ENCODE measurements around the gene ARPC5L.

Gene ARPC5L

DNA sequence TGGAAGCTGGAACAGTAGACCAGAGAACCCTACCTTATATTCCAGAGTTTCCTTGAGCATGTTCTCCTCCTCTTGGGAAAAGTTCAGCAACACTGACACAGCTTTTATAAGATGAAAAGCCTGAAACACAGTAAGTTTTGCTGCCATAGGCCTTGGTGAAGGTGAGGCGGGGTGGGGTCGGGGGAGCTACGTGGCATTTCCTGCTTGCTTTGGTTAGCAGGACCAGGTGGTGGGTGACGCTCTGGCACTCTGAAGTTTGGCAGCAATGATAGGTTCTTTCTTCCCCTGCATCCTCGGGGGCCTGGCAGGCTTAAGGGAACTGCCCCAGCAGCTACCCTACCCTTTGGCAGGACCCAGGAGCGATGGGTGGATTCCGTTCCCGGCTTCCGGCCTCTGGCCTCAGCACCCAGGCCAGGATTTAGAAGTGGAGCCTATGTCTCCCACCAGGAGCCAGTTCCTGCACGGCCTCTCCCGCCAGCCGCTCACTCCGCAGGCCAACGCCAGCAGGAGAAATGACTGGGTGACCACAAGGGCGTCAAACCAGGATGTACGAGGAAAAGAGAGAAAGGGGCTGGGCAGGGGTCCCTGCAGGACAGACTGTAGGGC lies 19.3 kb downstream of the ARPC5L start:
- no peak overlapping the region for H3K4me3 ChIP-seq (ENCODE audit: low read depth, low read length)
- TF ChIP-seq, protein P1, sequence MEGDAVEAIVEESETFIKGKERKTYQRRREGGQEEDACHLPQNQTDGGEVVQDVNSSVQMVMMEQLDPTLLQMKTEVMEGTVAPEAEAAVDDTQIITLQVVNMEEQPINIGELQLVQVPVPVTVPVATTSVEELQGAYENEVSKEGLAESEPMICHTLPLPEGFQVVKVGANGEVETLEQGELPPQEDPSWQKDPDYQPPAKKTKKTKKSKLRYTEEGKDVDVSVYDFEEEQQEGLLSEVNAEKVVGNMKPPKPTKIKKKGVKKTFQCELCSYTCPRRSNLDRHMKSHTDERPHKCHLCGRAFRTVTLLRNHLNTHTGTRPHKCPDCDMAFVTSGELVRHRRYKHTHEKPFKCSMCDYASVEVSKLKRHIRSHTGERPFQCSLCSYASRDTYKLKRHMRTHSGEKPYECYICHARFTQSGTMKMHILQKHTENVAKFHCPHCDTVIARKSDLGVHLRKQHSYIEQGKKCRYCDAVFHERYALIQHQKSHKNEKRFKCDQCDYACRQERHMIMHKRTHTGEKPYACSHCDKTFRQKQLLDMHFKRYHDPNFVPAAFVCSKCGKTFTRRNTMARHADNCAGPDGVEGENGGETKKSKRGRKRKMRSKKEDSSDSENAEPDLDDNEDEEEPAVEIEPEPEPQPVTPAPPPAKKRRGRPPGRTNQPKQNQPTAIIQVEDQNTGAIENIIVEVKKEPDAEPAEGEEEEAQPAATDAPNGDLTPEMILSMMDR (IDR thresholded peaks at IDR 0.05; ENCODE audit: low read depth, low read length): no peak
- in situ Hi-C loops (cut with HindIII; ENCODE audit: low sequenced_read_pairs): no loop called here
- DNase-seq (ENCODE audit: low read depth, low spot score): no peak

DNA sequence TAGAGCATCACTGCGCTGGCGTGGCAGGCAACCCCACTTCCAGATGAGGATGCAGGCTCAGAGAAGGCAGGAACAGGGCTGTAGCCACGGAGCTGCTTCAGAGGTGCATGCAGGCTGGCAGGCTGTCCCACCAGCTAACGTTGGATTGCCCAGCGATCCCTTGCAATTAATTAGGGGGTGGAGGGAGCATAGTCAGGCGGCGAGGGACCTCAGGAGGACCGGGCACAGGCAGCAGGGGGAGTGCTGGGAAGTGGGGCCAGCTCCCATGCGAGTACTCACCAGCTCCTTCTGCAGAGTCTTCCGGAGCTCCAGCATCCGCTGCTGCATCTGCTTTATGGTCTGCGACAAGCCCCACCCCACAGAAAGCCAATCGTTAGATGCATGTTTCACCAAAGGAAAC lies 20.3 kb downstream of the ARPC5L start:
- in situ Hi-C loops (cut with HindIII; ENCODE audit: low sequenced_read_pairs): no loop called here
- H3K4me3 ChIP-seq (ENCODE audit: low read depth, low read length): no peak overlapping the region
- no peak for DNase-seq (ENCODE audit: low read depth, low spot score)
- TF ChIP-seq, protein P1 (IDR thresholded peaks at IDR 0.05; ENCODE audit: low read depth, low read length): no peak

DNA sequence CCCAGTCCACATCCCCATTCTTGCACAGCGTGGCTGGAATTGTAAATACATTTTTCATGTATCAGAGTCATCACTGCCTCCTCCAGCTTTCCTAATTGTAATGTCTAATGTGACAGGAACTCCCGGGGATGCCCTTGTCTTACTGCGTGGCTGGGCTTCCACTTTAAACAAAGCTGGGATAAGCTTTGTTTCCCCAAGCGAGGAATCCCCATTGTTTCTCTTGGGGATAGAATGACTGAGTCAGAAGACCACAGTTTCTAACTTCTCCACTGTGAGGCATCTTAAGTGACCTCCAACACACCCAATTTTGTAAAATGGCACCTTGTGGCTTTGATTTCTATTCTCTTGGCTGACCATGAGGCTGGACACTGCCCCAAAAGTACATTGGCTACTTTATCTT lies 22.4 kb downstream of the ARPC5L start:
- in situ Hi-C loops (cut with HindIII; ENCODE audit: low sequenced_read_pairs): no loop called here
- TF ChIP-seq, protein P1 (IDR thresholded peaks at IDR 0.05; ENCODE audit: low read depth, low read length): no peak
- peak; percentile 37 for DNase-seq (ENCODE audit: low read depth, low spot score)
- no peak overlapping the region for H3K4me3 ChIP-seq (ENCODE audit: low read depth, low read length)

DNA sequence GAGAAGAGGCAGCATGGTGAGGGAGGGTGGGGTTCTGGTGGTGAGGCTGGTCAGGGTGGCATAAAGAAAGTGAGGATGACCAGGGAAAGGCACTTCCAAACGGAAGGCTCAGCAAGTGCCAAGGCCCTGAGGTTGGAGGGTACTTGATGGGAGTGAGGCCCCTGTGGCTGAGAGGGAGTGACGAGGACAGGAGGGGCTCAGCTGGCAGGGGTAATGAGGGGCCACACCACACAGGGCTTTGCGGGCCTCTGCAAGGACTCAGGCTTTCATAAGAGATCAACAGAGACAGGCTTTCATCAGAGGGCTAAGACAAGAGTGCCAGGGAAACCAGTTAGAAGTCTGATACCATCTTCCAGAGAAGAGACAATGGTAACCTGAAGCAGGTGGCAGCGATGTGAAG lies 23.6 kb downstream of the ARPC5L start:
- TF ChIP-seq, protein P1 (IDR thresholded peaks at IDR 0.05; ENCODE audit: low read depth, low read length): no peak
- no peak for DNase-seq (ENCODE audit: low read depth, low spot score)
- H3K4me3 ChIP-seq (ENCODE audit: low read depth, low read length): no peak overlapping the region
- in situ Hi-C loops (cut with HindIII; ENCODE audit: low sequenced_read_pairs): no loop called here

DNA sequence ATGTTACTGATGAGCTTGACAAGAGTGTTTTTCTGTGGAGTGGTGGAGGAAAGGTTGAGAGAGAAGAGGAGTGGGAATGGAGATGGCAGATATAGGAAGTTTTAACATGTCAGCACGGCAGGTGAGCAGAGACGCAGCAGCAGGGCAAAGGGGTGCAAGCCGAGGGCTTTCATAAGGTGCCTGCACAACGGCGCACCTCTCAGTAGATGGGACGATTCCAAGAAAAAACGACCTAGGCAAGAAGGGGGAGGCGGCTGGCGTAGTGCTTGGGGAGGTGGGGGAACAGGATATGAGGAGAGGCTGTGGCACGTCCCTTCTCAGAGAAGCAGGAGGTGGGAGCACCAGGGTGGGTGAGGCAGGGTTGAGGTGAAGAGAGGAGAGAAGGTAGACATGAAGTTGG lies 24.5 kb downstream of the ARPC5L start:
- no peak overlapping the region for H3K4me3 ChIP-seq (ENCODE audit: low read depth, low read length)
- no peak for DNase-seq (ENCODE audit: low read depth, low spot score)
- TF ChIP-seq, protein P1 (IDR thresholded peaks at IDR 0.05; ENCODE audit: low read depth, low read length): no peak
- in situ Hi-C loops (cut with HindIII; ENCODE audit: low sequenced_read_pairs): no loop called here

DNA sequence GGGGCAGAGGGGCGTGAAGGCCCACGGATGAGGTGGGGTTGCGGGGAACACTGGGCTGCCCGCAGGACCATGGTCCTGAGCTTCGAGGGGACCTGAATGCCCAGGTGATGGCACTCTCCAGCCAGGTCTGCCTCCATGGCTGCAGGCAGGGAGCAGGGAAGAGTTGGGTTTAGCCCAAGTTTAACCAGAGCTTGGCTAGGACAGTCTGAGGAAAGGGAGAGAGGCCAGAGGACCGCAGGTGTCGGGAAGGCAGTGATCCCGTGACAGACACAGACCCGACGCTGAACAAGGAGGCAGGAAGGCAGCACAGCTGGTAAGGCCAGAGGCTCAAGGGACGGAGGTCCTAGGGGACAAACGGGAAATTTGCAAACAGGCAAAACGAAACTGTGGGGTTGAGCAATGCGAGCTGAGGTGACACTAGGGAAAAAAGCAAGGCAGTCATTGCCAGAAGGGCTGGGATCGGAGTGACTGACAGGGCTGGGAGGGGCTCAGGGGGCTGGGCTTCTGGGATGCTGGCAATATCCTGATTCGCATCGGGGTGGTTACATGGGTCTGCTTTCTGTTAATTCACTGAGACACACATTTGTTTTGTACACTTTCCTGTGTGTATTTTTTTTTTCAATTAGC lies 25.0 kb downstream of the ARPC5L start:
- in situ Hi-C loops (cut with HindIII; ENCODE audit: low sequenced_read_pairs): no loop called here
- no peak for DNase-seq (ENCODE audit: low read depth, low spot score)
- TF ChIP-seq, protein P1 (IDR thresholded peaks at IDR 0.05; ENCODE audit: low read depth, low read length): no peak
- no peak overlapping the region for H3K4me3 ChIP-seq (ENCODE audit: low read depth, low read length)

Measured in astrocyte of the spinal cord (primary cell).